GM03348 (cell line): ENCODE results near the gene C1orf74.

Experiments used
- DNase-seq: peaks from one replicate; pipeline ENCODE4 v3.0.0; 2012; ENCODE audit warnings: low spot score

The C1orf74 gene

GRCh38 chr1:209784265-209785169, at the start of gene C1orf74:
C1orf74 (minus strand) TSS chr1:209784559; CDS start chr1:209783634, 925 bp downstream.
- DNase-seq, result peak; percentile 99

DNA sequence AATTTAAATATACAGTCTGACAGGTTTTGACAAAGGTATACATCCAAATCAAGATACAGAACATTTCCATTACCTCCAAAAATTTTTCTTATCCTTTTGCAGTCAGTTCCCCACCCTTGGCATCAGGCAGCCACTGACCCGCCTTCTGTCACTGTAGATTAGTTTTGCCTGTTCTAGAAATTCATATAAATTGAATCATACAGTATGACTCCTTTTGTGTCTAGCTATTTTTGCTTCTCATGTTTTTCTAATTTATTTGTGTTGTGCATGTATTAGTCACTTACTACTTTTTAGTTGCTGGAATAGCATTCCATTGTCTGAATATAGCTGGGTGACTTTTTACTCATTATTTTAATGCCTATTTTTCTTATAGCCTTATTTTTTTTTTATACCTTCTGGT, 47.3 kb upstream of the C1orf74 start:
- peak; percentile 52 for DNase-seq

DNA sequence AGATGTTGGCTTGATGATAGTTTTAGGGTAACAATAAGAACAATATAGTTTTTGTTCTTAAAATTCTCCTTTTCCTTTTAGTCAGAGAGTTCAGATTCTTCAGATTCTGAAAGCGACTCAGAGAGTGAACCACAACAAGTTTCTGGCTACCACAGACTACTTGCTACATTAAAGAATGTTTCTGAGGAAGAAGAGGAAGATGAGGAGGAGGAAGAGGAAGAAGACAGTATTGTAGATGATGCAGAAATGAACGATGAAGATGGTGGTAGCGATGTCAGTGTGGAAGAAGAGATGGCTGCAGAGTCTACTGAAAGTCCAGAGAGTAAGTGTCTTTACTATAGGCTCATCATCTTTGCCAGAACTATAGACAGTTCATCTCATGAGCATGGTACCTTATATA, 46.4 kb upstream of the C1orf74 start:
- no peak for DNase-seq

DNA sequence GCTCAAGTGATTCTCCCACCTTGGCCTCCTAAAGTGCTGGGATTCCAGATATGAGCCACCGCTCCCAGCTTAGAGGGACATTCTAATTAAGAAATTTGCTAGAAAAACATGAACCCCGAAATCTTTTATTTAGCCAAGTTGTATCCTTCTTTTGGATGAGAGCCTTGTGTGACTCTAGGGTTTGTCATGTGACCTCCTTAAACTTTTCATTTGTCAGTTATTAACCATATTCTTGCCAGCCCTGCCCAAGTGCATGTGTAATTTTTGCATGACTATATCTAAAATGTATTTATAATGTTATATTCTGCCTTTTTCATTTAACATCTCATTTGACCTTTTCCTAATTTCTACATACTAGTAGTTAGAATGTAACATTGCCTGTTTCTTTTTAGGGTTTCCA, 45.4 kb upstream of the C1orf74 start:
- DNase-seq, result no peak

GRCh38 chr1:209827384-209828262, 43.3 kb upstream of the C1orf74 start, which contains the start of gene UTP25:
UTP25 (plus strand) TSS chr1:209827972; CDS start chr1:209828064, 92 bp downstream.
- peak; percentile 91 for DNase-seq

- DNase-seq, result no peak
Measured at GRCh38 chr1:209825591-209826434, 41.5 kb upstream of the C1orf74 start.

GRCh38 chr1:209823143-209824041, 39.0 kb upstream of the C1orf74 start:
- peak; percentile 69 for DNase-seq

- DNase-seq, result no peak
Measured at GRCh38 chr1:209822706-209823105, 38.3 kb upstream of the C1orf74 start.

DNA sequence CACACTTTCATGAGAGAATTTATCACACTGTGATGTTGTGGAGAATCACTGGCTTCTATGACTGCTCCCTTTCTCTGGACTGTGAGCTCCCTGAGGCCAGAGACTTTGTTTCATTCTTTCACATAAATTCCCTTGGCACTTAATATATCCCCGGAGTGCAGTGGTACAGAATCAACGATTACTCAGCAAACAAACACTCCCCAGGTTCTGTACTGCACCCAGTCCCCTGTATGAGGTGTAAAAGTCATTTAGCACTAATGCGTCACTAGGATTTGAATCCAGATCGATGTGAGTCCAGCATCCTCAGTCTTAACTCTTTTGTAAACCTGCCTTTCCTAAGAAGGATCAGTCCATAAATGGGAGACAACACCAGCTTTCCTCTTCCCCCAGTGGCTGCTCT, 36.6 kb upstream of the C1orf74 start:
- no peak for DNase-seq

DNA sequence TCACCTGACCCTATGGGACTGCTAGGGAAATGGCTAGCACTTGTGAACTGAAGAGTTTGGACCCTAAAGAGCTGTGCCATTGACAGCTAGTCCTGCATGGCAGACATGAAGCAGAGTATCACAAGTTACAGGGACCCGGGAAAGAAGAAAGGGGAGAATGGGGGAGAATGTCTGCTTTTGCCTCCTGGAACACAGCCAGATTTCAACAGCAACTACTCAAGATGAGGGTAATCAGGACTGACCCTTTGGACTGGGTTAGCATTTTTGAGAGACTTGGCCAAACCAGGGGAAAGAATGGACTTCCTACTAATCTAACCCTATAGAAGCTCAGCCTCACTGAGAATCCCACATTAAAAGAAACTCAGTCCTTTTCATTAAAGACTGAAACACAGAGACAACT, 34.7 kb upstream of the C1orf74 start:
- DNase-seq, result no peak

DNA sequence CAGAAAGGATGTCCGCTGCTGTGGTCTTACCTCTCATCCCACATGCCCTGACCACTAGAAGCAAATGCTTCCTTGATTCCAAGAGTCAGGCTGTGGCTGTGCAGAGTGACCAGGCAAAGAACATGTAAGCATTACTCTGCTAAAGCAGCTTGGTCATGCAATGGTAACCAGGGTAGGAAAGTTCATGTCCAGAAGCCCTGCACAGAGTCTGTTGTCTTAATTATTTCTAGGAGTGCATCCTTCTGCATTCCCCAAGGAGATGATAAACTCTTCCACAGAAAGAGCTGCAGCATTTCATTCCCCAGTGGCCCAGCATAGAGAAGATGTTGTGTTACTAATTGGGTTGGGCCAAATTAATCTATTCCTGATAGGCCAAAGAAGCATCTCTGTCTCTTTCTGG, 33.3 kb upstream of the C1orf74 start:
- DNase-seq, result no peak

DNA sequence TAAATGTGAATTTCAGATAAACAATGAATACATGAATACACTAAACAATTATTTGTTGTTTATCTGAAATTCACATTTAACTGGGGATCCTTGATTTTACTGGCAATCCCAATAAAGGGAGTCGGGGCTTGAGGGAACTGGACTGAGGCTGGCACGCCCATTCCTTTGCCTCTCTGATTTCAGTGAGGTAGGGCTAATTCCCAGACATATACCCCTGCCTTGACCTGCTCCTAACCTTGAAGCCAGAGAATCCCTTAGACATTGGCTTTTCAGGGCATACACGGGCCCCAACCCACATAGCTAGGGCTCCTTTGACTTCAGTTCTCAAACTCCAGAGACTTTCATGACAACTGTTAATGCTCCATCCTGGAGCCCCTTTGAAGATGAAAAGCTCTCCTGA, 32.6 kb upstream of the C1orf74 start:
- no peak for DNase-seq

- DNase-seq, result no peak
Measured at GRCh38 chr1:209815931-209816341, 31.6 kb upstream of the C1orf74 start.

GRCh38 chr1:209815490-209815889, 31.1 kb upstream of the C1orf74 start:
- DNase-seq, result no peak

DNA sequence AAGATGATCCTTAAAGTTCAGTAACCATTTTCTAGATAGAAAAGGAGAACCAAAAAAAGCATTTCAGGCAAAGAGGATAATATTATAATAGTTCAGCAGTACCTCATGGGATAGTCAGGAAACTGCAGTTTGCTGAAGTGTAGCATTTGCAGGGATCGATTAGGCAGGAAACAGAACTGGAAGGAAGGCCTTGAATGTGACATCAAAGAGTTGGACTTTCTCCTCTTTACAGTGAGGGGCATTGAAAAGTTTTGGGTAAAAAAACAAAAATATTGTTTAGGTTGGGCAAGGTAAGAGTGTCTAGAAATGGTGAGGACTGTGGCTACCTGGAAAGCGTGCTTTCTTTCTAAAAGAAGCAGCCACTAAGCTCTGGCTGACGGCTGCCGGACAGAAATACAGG, 29.5 kb upstream of the C1orf74 start:
- no peak for DNase-seq

DNA sequence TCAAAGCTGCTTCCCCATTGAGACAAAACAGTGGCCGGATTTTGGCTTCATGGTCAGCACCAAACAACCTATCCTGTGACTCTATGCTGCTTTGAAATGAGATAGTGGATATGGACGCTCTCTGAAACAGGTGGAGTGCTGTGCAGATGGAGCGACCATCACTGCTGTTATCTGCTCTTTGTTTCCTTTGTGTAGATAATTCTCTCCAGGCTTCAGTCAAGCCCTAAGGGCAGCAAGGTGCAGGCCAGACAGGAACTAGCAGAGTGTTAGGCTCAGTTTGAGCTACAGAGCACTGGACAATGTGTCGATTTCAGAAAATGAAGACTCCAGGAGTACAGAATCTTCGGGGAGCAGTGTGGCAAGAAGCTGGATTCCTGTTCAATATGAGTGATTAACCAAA, 26.4 kb upstream of the C1orf74 start:
- DNase-seq, result no peak

- no peak for DNase-seq
Measured at GRCh38 chr1:209809611-209810010, 25.3 kb upstream of the C1orf74 start.

DNA sequence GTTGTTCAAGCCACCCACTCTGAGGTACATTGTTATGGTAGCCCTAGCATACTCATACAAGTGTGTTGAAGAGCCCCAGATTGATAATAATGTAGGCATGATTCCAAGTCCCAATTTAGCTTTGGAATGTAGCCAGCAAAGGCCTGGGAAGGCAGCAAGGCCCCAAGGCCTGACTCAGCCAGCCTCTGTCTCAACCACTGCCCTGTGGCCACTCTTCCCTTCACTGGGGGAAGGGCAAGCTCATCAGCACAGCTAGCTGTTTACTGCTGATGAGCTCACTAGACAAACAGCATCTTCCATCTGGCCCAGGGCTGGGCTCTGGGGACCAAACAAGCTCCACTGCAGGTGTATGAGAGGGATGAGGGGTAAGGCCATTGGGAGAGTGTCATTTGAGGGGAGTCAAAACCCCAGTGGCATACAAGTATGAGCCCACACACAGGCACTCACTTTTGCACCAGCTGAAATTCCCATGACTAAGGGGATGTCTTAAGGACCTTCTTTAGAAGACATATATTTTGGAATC, 23.8 kb upstream of the C1orf74 start:
- DNase-seq, result peak; percentile 90

DNA sequence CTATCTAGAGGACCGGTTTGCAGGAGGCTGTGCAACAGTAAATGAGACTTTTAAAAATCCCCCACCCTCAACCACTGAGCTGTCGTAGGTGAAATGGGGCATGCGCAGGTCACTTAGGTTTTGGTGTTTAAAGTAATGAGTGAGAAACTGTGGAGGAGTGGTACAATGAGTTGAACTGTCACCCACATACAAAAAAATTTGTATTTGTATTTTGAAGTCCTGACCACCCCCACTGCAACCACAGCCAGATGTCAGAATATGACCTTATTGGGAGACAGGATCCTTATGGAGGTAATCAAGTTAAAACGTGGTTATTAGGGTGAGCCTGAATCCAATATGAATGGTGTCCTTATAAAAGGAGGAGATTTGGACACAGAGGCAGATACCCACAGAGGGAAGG, 23.1 kb upstream of the C1orf74 start:
- no peak for DNase-seq
